Caco-2 (cell line): ENCODE results near the gene CTTN. TPM values are rescaled to one million over a fixed set of nuclear protein-coding genes. Genes with fewer than 3 reads are reported as not detected.

Experiments
- BruUV-seq: library from RNA; stranded (reverse); fragments of 400-500 nt; replicated peaks from 2 replicates; lab custom pipeline; 2021; lab: Mats Ljungman, UMichigan
- CTCF ChIA-PET: fragments of 300-600 bp; sonication (Branson Sonifier 250); formaldehyde crosslinking; loops from one replicate; lab custom pipeline; 2022; ENCODE audit warnings: antibody characterized with exemption; lab: Charles Lee
- POLR2A ChIA-PET: fragments of 300-600 bp; sonication (Branson Sonifier 250); formaldehyde crosslinking; loops from one replicate; lab custom pipeline; 2022; ENCODE audit warnings: antibody characterized with exemption; lab: Charles Lee
- DNase-seq, 2 experiments: peaks; one replicate each; pipeline versions ENCODE4 v3.0.0 to v3.0.0-alpha.2; 2020 to 2022
- H3K27me3 ChIP-seq: replicated peaks from 2 replicates; pipeline ENCODE4 v1.6.0; 2011; ENCODE audit warnings: low read length; ENCODE audit not compliant: control insufficient read depth, insufficient read depth
- H3K36me3 ChIP-seq: 2 replicates; pipeline ENCODE4 v1.5.1; 2011; ENCODE audit warnings: low read length; ENCODE audit not compliant: control insufficient read depth, insufficient read depth
- H3K4me1 ChIP-seq: fragments of 250-450 bp; sonication (Bioruptor Pico); 2 replicates; pipeline ENCODE4 v1.5.1; 2020; ENCODE audit warnings: mild to moderate bottlenecking
- H3K4me3 ChIP-seq: 2 replicates; pipeline ENCODE4 v1.5.1; 2011; ENCODE audit warnings: low read depth, mild to moderate bottlenecking, control low read depth, low read length
- H3K9me3 ChIP-seq: fragments of 250-450 bp; sonication (Bioruptor Pico); 2 replicates; pipeline ENCODE4 v1.5.1; 2020; ENCODE audit warnings: mild to moderate bottlenecking, moderate library complexity
- H3K27ac Mint-ChIP-seq: one replicate; pipeline ENCODE4 v1.8.0; 2022; ENCODE audit warnings: mixed read lengths; ENCODE audit not compliant: unreplicated experiment
- H3K27me3 Mint-ChIP-seq: one replicate; pipeline ENCODE4 v1.8.0; 2022; ENCODE audit warnings: mixed read lengths; ENCODE audit not compliant: insufficient read depth, unreplicated experiment
- H3K36me3 Mint-ChIP-seq: one replicate; pipeline ENCODE4 v1.8.0; 2022; ENCODE audit warnings: mild to moderate bottlenecking, mixed read lengths; ENCODE audit not compliant: insufficient read depth, unreplicated experiment
- H3K4me1 Mint-ChIP-seq: one replicate; pipeline ENCODE4 v1.8.0; 2022; ENCODE audit warnings: low read depth, mixed read lengths; ENCODE audit not compliant: unreplicated experiment
- H3K4me3 Mint-ChIP-seq: one replicate; pipeline ENCODE4 v1.8.0; 2022; ENCODE audit warnings: mild to moderate bottlenecking, moderate library complexity, mixed read lengths; ENCODE audit not compliant: unreplicated experiment
- H3K9me3 Mint-ChIP-seq: one replicate; pipeline ENCODE4 v1.8.0; 2022; ENCODE audit warnings: mixed read lengths; ENCODE audit not compliant: unreplicated experiment
- CTCF ChIP-seq, 2 experiments: fragments of 200-600 bp in 1 of 2; IDR thresholded peaks; 1 replicate in 1 of 2; 2 replicates in 1 of 2; pipeline versions ENCODE4 v1.5.1 to v1.8.0; 2011 to 2022; ENCODE audit warnings: antibody characterized with exemption in 1 of 2, control low read depth in 1 of 2, inconsistent platforms in 1 of 2, low read depth in 1 of 2, low read length in 1 of 2, mild to moderate bottlenecking in 1 of 2, moderate library complexity in 1 of 2; ENCODE audit not compliant: insufficient read depth in 1 of 2, severe bottlenecking in 1 of 2, unreplicated experiment in 1 of 2
- intact Hi-C: fragments of 100-400 bp; cut with micrococcal nuclease; formaldehyde crosslinking; loops from one replicate; pipeline ENCODE4 v1.10.0; 2022; ENCODE audit not compliant: unreplicated experiment
- total RNA-seq: library from RNA; stranded (reverse); gene quantifications from 2 replicates; pipeline ENCODE4 v1.2.3, GENCODE V29; 2022

Gene CTTN
- total RNA-seq, 1 experiment from 2014 or later, result 502 TPM

- intact Hi-C loops, result no loop called here
- peak in 1 of 2 experiments; percentile 18 for DNase-seq
- Histone ChIP-seq H3K4me1 (peaks cover 13% of the 10 kb centered on the region), H3K4me3 (no peak overlapping the region), H3K9me3 (no peaks in the 10 kb centered on the region), H3K27me3 (no peaks in the 10 kb centered on the region), H3K36me3 (peaks cover 5% of the 10 kb centered on the region; the same call in 1 of the 2 replicates)
- peaks cover 2% of the 10 kb centered on the region for H3K9me3 Mint-ChIP-seq
- no peak overlapping the region for H3K27ac Mint-ChIP-seq
- POLR2A ChIA-PET, result no interaction called here
- peaks cover 16% of the 10 kb centered on the region for H3K4me1 Mint-ChIP-seq
- no peak overlapping the region for H3K4me3 Mint-ChIP-seq
- CTCF ChIA-PET, result no interaction called here
- no peak for TF ChIP-seq CTCF (IDR thresholded peaks at IDR 0.05; ENCODE audit: insufficient read depth in 1 of 2, low read depth in 1 of 2, low read length in 1 of 2, severe bottlenecking in 1 of 2, unreplicated experiment in 1 of 2)
- H3K27me3 Mint-ChIP-seq, result no peaks in the 10 kb centered on the region
- peaks cover 91% of the 10 kb centered on the region for H3K36me3 Mint-ChIP-seq
- no TSS peak for BruUV-seq
Observed at GRCh38 chr11:70376621-70377020, 21.7 kb upstream of the CTTN start.

- Mint-ChIP-seq H3K27me3 (no peaks in the 10 kb centered on the region), H3K4me1 (peaks cover 23% of the 10 kb centered on the region), H3K4me3 (no peak overlapping the region), H3K36me3 (peaks cover 94% of the 10 kb centered on the region), H3K9me3 (no peaks in the 10 kb centered on the region), H3K27ac (peak overlapping the region; percentile 33)
- Histone ChIP-seq H3K27me3 (no peaks in the 10 kb centered on the region), H3K4me3 (no peak overlapping the region), H3K9me3 (no peaks in the 10 kb centered on the region), H3K36me3 (peaks cover 8% of the 10 kb centered on the region), H3K4me1 (peaks cover 11% of the 10 kb centered on the region)
- BruUV-seq, result no TSS peak
- no peak for TF ChIP-seq CTCF (IDR thresholded peaks at IDR 0.05; ENCODE audit: insufficient read depth in 1 of 2, low read depth in 1 of 2, low read length in 1 of 2, severe bottlenecking in 1 of 2, unreplicated experiment in 1 of 2)
- intact Hi-C loops, result no loop called here
- ChIA-PET POLR2A (interaction anchor here (0.6 kb wide), 1 partner anchor 115 kb away, joined by 13 read pairs; no protein-coding TSS in a partner anchor), CTCF (no interaction called here)
- peak in 1 of 2 experiments; percentile 17 for DNase-seq
Observed at GRCh38 chr11:70377645-70378044, 20.7 kb upstream of the CTTN start.

GRCh38 chr11:70378506-70379134 lies 19.7 kb upstream of the CTTN start:
- Histone ChIP-seq H3K4me3 (no peak overlapping the region), H3K9me3 (no peaks in the 10 kb centered on the region), H3K27me3 (no peaks in the 10 kb centered on the region), H3K4me1 (peaks cover under 1% of the 10 kb centered on the region; the same call in 1 of the 2 replicates), H3K36me3 (peaks cover 10% of the 10 kb centered on the region)
- CTCF ChIA-PET, result interaction anchor here (1.1 kb wide), 1 partner anchor 11 kb away, joined by 3 read pairs; no protein-coding TSS in a partner anchor
- peaks cover 88% of the 10 kb centered on the region for H3K36me3 Mint-ChIP-seq
- H3K4me1 Mint-ChIP-seq, result peaks cover 13% of the 10 kb centered on the region
- no peak overlapping the region for H3K4me3 Mint-ChIP-seq
- POLR2A ChIA-PET, result no interaction called here
- BruUV-seq, result no TSS peak
- H3K27me3 Mint-ChIP-seq, result no peaks in the 10 kb centered on the region
- peak in 1 of 2 experiments; percentile 46 for DNase-seq
- peak; percentile 10 to 31 for TF ChIP-seq CTCF (IDR thresholded peaks at IDR 0.05; ENCODE audit: insufficient read depth in 1 of 2, low read depth in 1 of 2, low read length in 1 of 2, severe bottlenecking in 1 of 2, unreplicated experiment in 1 of 2)
- H3K27ac Mint-ChIP-seq, result peak overlapping the region; percentile 63
- no peaks in the 10 kb centered on the region for H3K9me3 Mint-ChIP-seq
- intact Hi-C loops, result no loop called here
